Liver (tissue), 9 donors: ENCODE measurements around the gene LHPP. TPM values are rescaled to one million over a fixed set of nuclear protein-coding genes. Genes with fewer than 3 reads are reported as not detected.
"Not testable (repeated sequence)": the region's sequence is repeated elsewhere in the genome, so short reads cannot be mapped to it uniquely, and the experiment has no call there.

ENCODE experiments used
- DNase-seq: peaks from one replicate; pipeline ENCODE4 v3.0.0-alpha.2; 2017; ENCODE audit warnings: low spot score
- H3K27ac ChIP-seq, 2 donors: one replicate each; pipeline ENCODE4 v1.7.0; 2013; ENCODE audit warnings: inconsistent platforms in 2 of 2, low read length in 2 of 2, control low read depth in 1 of 2, low read depth in 1 of 2, mild to moderate bottlenecking in 1 of 2
- H3K27me3 ChIP-seq, 4 donors: one replicate each; pipeline versions ENCODE4 v1.6.1 to v1.7.0; 2013; ENCODE audit warnings: low read length in 3 of 4, inconsistent platforms in 1 of 4, mild to moderate bottlenecking in 1 of 4, moderate library complexity in 1 of 4; ENCODE audit not compliant: control insufficient read depth in 4 of 4, insufficient read depth in 4 of 4
- H3K36me3 ChIP-seq, 4 donors: one replicate each; pipeline versions ENCODE4 v1.6.1 to v1.7.0; 2013; ENCODE audit warnings: low read length in 3 of 4, mild to moderate bottlenecking in 3 of 4, low read depth in 1 of 4, moderate library complexity in 1 of 4; ENCODE audit not compliant: control insufficient read depth in 4 of 4, insufficient read depth in 3 of 4
- H3K4me1 ChIP-seq, 4 donors: one replicate each; pipeline versions ENCODE4 v1.6.1 to v1.7.0; 2013; ENCODE audit warnings: low read length in 3 of 4, mild to moderate bottlenecking in 3 of 4, moderate library complexity in 1 of 4; ENCODE audit not compliant: control insufficient read depth in 4 of 4, insufficient read depth in 4 of 4
- H3K4me3 ChIP-seq, 3 donors: one replicate each; pipeline versions ENCODE4 v1.6.1 to v1.7.0; 2013; ENCODE audit warnings: low read length in 3 of 3, control low read depth in 1 of 3, low read depth in 1 of 3, mild to moderate bottlenecking in 1 of 3
- H3K9ac ChIP-seq, 2 donors: one replicate each; pipeline ENCODE4 v1.7.0; 2013; ENCODE audit warnings: low read length in 2 of 2, mild to moderate bottlenecking in 2 of 2, moderate library complexity in 2 of 2, control low read depth in 1 of 2, low read depth in 1 of 2
- H3K9me3 ChIP-seq, 4 donors: one replicate each; pipeline versions ENCODE4 v1.6.1 to v1.7.0; 2013; ENCODE audit warnings: low read length in 3 of 4; ENCODE audit not compliant: control insufficient read depth in 4 of 4
- FOXA1 ChIP-seq: IDR thresholded peaks from 2 replicates; pipeline ENCODE4 v1.6.1; 2016; ENCODE audit warnings: antibody characterized with exemption
- FOXA2 ChIP-seq: IDR thresholded peaks from 2 replicates; pipeline ENCODE4 v1.6.1; 2016; ENCODE audit warnings: antibody characterized with exemption
- GABPA ChIP-seq, 2 donors: IDR thresholded peaks in 1 of 2; conservative IDR thresholded peaks in 1 of 2; 2 replicates each; pipeline ENCODE4 v1.6.1; 2016; ENCODE audit warnings: antibody characterized with exemption in 2 of 2, mild to moderate bottlenecking in 1 of 2, moderate library complexity in 1 of 2
- RAD21 ChIP-seq, 2 donors: IDR thresholded peaks; 2 replicates each; pipeline ENCODE4 v1.6.1; 2016; ENCODE audit warnings: antibody characterized with exemption in 2 of 2, mild to moderate bottlenecking in 2 of 2
- REST ChIP-seq: IDR thresholded peaks from 2 replicates; pipeline ENCODE4 v1.6.1; 2016; ENCODE audit warnings: antibody characterized with exemption, mild to moderate bottlenecking
- SP1 ChIP-seq: IDR thresholded peaks from 2 replicates; pipeline ENCODE4 v1.6.1; 2018; ENCODE audit warnings: antibody characterized with exemption, mild to moderate bottlenecking
- YY1 ChIP-seq: IDR thresholded peaks from 2 replicates; pipeline ENCODE4 v1.6.1; 2016; ENCODE audit warnings: antibody characterized with exemption, mild to moderate bottlenecking
- WGBS: extraction: QIAGEN DNeasy Blood & Tissue Kit; methylation state at CpG from one replicate; pipeline ENCODE4 v1.1.7; 2013; 5-methylcytosine and 5-hydroxymethylcytosine counted together
- polyA plus RNA-seq, 2 donors: library from polyadenylated mRNA; stranded (reverse) in 1 of 2; unstranded in 1 of 2; fragments of 200-250 nt in 1 of 2; fragments of >200 nt in 1 of 2; fragmentation: Nextera tagmentation in 1 of 2; extraction: Ambion mirVana in 1 of 2; gene quantifications; one replicate each; pipeline versions ENCODE4 v1.2.1 to v1.2.3, GENCODE V29; 2013 to 2015
- total RNA-seq, 2 donors: library from RNA; depleted of rRNA; stranded (reverse); fragments of >200 nt; gene quantifications; one replicate each; pipeline ENCODE4 v1.2.3, GENCODE V29; 2014
- TF ChIP-seq, protein P1 (sequence below): IDR thresholded peaks from 2 replicates; pipeline ENCODE4 v1.6.1; 2016; ENCODE audit warnings: antibody characterized with exemption
- donor health status: healthy.
- donor health status: healthy.
- donor health status: healthy.
- donor health status: healthy.
- donor health status: healthy.

Gene LHPP
- total and polyA plus RNA-seq, 4 donors, result 15.9 to 39.9 (median 26.2) TPM

DNA sequence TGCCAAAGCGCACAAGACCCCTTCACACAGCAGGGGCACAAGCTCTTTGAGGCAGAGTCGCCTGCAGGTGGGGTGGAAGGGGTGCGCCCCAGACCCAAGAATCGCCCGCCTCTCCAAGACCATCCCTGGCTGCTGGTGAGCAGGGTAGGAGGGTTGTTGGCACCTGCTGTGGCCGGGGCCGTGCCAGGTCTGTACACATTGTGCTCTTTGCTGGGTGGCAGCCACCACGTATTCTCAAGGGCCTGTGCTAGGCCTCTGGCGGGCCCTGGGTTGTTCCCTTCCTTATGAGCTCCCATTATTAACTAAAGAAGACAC is 84.4 kb downstream of the LHPP start:
- Histone ChIP-seq H3K4me3 (no peak overlapping the region), H3K9ac (no peak overlapping the region), H3K27ac (no peak overlapping the region), H3K36me3 (no peaks in the 10 kb centered on the region), H3K4me1 (peaks cover 0 to 10% (median 5%) of the 10 kb centered on the region in 4 donors), H3K9me3 (no peaks in the 10 kb centered on the region), H3K27me3 (no peaks in the 10 kb centered on the region)
- no peak for DNase-seq
- 87% methylated on average over 9 of the region's 9 CpGs for WGBS
- TF ChIP-seq FOXA2 (no peak), GABPA (IDR thresholded peaks at IDR 0.05 in 1 of 2, conservative IDR thresholded peaks at IDR 0.05 in 1 of 2) (no peak), FOXA1 (no peak), REST (no peak)
- TF ChIP-seq, protein P1, sequence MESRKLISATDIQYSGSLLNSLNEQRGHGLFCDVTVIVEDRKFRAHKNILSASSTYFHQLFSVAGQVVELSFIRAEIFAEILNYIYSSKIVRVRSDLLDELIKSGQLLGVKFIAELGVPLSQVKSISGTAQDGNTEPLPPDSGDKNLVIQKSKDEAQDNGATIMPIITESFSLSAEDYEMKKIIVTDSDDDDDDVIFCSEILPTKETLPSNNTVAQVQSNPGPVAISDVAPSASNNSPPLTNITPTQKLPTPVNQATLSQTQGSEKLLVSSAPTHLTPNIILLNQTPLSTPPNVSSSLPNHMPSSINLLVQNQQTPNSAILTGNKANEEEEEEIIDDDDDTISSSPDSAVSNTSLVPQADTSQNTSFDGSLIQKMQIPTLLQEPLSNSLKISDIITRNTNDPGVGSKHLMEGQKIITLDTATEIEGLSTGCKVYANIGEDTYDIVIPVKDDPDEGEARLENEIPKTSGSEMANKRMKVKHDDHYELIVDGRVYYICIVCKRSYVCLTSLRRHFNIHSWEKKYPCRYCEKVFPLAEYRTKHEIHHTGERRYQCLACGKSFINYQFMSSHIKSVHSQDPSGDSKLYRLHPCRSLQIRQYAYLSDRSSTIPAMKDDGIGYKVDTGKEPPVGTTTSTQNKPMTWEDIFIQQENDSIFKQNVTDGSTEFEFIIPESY, result no peak

DNA sequence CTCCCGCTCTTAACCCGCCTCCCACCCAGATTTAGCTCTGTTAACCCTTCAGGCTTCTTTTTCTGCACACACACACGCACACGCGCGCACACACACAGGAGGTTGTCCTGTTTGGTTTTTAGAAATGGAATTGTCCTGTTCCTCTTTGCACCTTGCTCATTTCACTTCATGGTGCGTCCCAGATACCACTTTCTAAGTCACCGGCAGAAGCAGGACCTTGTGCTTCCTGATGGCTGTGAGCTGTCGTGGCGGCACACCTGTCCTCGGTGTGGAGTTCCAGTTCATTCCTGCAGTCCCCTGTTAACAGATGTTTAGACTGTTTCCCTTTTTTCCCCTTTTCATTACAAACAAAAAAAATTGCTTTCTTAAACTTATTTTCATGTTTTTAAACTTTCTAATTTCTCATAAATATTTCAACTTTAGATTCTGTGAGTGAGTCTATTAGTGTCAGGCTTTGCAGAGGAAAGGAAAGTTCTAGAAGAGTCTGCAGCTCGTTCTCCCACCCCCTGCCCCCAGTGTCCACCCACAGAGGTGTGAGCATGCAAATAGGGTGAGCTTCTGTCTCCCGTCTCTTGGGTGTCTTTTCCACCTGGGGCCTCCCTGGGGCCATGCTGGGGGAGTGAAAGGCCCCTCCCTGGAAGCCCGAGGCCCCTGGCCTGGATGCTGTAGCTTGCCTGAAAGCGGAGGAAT is 85.5 kb downstream of the LHPP start:
- Histone ChIP-seq H3K27ac (no peak overlapping the region), H3K4me3 (no peak overlapping the region)

GRCh38 chr10:124547647-124548168 is 86.1 kb downstream of the LHPP start:
- TF ChIP-seq RAD21 (IDR thresholded peaks at IDR 0.05), result peak in 1 of 2 donors; percentile 30
- no peak for TF ChIP-seq SP1
- TF ChIP-seq YY1, result no peak
- peaks cover 0 to 10% (median 5%) of the 10 kb centered on the region in 4 donors for H3K4me1 ChIP-seq
- H3K9me3 ChIP-seq, result no peaks in the 10 kb centered on the region
- no peak for DNase-seq
- H3K27ac ChIP-seq, result no peak overlapping the region
- no peaks in the 10 kb centered on the region for H3K27me3 ChIP-seq
- H3K9ac ChIP-seq, result no peak overlapping the region
- WGBS, result 45% methylated on average over 13 of the region's 13 CpGs
- H3K36me3 ChIP-seq, result no peaks in the 10 kb centered on the region
- H3K4me3 ChIP-seq, result no peak overlapping the region

More for the DNA sequence above, 85.5 kb downstream of the LHPP start:
- no peak for TF ChIP-seq SP1
- Histone ChIP-seq H3K36me3 (no peaks in the 10 kb centered on the region), H3K9me3 (no peaks in the 10 kb centered on the region), H3K4me1 (peaks cover 0 to 10% (median 5%) of the 10 kb centered on the region in 4 donors), H3K27me3 (no peaks in the 10 kb centered on the region), H3K9ac (no peak overlapping the region)
- 82% methylated on average over 15 of the region's 15 CpGs for WGBS
- no peak for DNase-seq

- WGBS, result 98% methylated on average over 3 of the region's 3 CpGs
- H3K36me3 ChIP-seq, DNase-seq, H3K27ac ChIP-seq, H3K27me3 ChIP-seq, H3K9me3 ChIP-seq, H3K4me1 ChIP-seq, H3K4me3 ChIP-seq, H3K9ac ChIP-seq: not testable (repeated sequence)
Measured at GRCh38 chr10:124549171-124549570, 87.5 kb downstream of the LHPP start.
